GM12891 (cell line): ENCODE results near the gene FAM193A.

Experiments used
- PAX5 ChIP-seq: IDR thresholded peaks from 2 replicates; pipeline ENCODE4 v1.6.1; 2011; ENCODE audit warnings: low read length, moderate library complexity, mild to moderate bottlenecking; ENCODE audit not compliant: insufficient read depth, severe bottlenecking
- POLR2A ChIP-seq: IDR thresholded peaks from 2 replicates; pipeline ENCODE4 v1.6.1; 2011; ENCODE audit warnings: low read depth, low read length, control low read depth
- POLR2AphosphoS5 ChIP-seq: IDR thresholded peaks from 2 replicates; pipeline ENCODE4 v1.6.1; 2011; ENCODE audit warnings: low read depth, low read length, control low read depth
- SPI1 ChIP-seq: IDR thresholded peaks from 2 replicates; pipeline ENCODE4 v1.6.1; 2011; ENCODE audit warnings: low read depth, low read length, control low read depth
- TAF1 ChIP-seq: IDR thresholded peaks from 2 replicates; pipeline ENCODE4 v1.6.1; 2011; ENCODE audit warnings: low read depth, low read length, control low read depth

DNA sequence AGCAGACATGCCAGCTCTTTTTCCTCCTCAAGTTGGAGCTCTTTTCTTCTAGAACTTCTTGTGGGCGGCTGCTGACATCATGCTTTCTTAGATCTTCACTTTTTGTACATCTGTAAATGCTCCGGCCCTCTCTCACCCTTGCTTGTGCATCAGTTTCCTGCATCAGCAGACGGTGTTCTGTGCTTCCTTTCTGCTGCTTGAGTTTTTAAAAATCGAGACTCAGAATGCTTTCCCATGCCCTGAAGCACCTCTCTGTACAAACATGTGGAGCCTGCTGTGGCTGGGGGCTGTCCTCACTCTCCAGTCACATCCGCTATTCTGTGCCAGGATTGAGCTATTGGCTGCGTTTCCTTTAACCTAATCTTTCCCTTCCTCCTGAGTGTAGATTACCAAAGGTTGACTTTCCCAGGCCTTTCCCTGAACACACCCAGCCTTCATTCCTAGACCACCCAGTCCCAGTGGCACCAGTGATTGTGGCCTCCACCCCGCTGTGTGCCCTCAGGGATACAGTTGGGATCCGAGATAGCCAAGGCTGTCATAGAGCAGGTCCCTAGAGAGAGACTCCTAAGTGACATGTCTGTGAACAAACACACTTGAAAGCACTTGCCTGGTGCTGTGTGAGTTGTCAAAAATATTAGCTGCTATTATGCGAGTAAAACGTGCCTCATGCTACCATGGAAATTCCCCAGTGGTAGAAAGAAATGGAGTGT is 177.8 kb downstream of the FAM193A start:
- TF ChIP-seq POLR2AphosphoS5, result no peak
- TF ChIP-seq POLR2A, result no peak
- TF ChIP-seq PAX5, result no peak
- TF ChIP-seq SPI1, result no peak
- TF ChIP-seq TAF1, result no peak
